ENCODE results near the gene FSTL5.

FSTL5 gene

DNA sequence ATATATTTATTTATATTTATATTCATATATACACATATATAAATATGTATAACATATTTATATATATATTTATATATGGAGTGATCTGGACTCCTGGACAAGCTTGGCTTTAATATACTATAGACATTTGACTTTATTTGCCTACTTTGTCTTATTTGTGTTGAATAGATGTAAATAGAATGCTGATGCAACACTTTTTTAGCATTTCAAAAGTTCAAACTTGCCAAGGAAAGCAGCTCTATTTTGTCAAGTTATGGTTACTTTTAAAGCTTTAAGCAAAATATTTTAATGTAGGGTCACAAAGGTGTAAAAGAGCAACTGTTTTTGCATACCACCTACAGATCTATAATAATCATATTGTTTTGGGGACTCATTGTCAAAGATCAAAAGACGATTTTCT, 61.1 kb downstream of the FSTL5 start:
- DNase-seq = no peak

DNA sequence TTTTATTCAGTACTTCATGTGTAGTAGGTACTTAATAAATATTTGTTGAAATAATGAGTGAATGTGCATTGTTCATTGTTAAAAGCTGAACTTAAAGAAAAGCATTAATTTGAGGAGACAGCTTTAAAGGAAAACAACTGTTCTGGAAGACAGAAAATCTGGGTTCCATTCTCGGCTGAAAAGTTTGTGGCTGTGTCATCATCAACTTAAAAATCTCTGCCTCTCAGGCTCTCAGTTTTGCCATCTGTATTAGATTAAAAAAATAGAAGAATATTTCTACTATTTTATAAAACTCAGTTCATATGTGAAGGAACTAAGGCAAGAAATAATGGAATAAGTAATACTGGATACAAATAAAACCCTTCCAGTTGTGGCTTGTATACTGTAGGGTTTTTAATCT, 62.5 kb downstream of the FSTL5 start:
- DNase-seq = no peak

DNA sequence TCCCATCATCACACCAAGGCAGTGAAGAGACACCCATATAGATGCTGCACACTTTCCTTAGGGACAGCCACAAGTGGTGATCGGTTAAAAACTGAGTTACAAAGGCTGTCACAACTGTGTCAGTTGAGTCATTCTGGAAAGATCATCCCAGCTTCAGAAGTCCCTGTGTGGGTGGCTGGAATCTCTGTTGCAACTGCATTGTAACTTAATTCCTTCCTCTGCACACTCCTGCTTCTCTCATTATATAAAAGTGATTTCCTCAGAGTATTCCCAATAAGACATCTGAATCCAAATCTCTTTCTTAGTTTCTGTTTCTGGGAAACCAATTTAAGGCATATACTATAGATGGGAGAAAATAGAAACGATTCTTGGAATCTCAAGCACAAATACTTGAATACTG, 88.1 kb downstream of the FSTL5 start:
- no peak for DNase-seq

DNA sequence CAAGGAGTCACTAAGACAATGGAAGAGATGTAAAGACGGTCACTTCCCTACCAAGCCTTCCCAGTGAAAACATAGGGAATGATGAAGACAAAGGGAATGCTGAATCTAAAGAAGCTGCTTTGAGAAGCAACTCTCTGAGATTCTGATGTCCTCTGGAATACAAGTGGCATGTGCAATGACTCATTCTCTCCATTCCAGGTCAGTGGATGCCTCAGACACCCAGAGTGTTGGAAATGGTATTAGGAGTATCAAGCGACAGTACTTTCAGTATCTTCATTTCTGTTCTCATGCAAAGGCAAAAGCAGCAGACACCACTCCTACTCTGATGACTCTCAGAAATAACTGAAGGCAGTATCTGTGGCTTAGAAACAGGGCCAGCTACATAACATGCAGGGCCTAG, 102.6 kb downstream of the FSTL5 start:
- no peak for DNase-seq

DNA sequence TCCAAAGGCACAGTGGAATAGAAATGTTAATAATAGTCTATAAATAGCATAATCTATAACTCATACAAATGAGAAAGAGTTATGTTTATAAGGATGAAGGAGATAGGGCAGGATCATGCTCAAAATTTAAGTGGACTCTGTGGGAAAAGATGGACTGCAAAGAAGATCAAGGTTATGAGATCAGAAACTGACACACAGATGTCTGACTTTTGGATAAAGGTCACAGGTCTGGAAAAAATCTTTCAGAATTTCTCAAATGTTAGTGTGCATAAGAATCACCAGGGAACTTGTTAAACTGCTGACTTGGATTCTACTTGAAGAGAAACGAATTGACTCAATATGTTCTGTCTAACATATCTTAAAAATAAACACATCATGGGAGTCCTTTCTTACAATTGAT, 104.1 kb downstream of the FSTL5 start:
- no peak for DNase-seq

DNA sequence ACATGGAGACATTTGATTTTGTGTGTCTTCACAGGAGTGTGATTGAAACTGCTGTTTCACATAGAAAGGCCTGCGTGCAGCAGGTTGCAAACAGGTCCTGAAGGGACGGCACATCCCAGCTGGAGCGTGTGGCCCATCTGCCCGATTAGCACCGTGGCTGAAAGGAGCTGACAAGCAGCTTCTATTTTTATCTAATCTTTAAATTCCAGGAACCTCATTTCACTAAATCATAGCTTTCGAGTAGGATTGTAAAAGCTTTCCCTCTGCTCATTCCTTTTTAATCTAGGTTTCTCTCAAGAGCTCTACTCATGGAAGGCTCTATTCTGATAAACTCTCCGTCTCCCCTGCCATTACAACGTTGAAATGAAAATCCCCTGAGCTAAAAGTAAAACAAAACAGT, 106.8 kb downstream of the FSTL5 start:
- no peak for DNase-seq

DNA sequence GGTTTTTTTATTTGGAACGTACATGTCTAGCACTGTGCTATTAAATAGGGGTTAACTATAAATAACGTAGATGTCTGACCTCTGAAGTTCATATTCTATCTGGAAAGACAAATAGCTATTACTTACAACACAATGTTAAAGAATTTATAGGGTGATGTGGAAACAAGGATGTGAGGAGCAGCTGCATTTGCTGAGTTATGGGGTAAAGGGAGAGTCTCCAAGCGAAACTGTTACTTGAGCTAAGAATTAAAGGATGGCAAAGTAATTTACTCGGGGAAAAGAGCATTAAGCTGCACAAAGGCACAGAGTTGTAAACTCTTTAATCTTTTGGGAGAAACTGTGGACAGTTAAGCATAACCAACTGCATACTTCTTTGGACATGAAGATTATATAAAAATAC, 117.7 kb downstream of the FSTL5 start:
- no peak for DNase-seq

DNA sequence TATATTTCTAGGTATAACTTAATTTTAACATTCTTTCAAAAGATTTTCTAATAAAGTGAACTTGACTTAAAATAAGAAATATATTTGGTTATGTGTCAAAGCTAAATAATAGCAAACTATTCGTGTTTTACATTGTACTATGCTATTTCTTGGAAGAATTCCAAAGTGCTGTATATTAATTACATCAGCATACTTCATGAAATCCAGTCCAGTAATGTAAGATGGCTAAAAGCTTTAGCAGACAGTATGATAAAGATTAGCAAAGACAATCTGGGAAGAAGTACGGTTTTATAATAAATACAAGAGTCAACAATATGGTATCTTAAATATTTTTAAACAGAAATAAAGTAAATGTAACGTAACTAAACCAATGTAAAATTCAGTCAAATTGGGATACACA, 125.7 kb downstream of the FSTL5 start:
- no peak for DNase-seq

DNA sequence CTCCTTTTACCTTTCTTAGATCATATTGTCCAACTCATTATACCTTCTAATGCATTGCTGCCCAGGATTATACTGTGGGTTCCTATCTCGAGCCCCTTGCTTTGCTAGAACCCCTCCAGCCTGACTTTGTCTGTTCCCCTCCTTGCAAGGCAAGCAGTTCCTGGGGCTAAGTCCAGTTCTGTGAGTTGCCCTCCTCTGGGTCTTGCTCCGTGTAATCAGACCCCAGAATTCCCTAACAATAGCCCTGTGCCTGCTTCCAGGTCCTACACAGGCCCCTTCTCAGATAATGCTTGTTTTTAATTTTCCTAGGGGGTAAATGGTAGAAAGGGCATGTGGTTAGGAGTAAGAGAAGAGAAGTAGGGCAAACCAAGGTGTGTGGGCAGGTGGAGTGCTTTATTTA, 145.9 kb downstream of the FSTL5 start:
- no peak for DNase-seq

DNA sequence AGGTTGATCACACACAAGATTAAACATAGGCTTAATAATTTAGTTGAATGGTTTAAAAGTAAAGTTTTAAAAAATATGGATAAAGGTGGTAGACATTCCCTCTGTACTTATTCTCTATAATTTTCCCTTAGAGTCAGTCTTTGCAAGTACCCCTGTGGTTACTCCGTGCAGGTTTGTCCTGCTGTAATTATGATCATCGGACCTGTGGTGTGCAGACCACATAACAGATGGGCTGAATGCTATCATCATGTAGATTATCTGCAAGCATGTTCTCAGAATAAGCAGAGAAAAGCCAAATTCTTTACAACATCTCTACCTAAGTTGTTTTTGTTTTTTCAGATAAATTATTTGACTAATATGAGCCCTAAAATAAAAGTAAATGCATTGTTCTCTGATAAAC, 146.8 kb downstream of the FSTL5 start:
- DNase-seq = no peak

DNA sequence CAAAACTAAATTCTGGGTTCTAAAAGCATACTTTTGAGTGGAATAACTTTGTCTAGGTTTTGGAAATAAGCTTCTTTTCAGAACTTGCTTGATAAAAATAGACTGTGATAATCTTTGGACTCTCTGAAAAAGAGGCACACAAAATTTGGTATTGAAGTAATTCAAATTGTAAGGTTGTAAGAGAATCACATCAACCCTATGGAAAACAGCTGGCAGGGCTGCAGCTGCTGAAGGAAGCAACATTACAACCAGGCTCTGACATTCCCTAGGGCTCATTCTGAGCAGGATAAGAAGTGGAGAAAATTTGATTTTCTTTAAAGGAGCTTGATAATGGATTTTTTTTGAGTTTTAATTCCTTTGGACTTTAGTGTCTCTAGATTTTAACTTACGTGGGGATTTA, 147.6 kb downstream of the FSTL5 start:
- DNase-seq = no peak

DNA sequence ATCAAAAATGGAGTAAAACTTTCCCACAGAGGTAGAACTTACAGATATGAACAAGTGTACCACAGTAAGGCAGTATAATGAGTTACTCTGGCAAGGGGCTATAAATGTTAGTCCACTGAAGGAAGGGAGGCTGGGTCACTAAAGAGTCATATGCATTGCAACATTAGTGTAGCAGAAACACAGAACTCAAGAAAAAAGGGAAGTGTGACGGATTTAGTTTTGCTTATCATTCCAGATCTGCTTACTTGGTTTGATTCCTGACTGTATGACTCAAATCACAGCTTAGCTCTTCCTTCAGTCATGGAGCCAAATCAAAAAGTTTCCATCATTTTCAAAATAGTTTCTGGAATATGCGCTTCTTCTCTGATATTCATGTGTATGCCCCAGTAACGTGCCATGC, 148.7 kb downstream of the FSTL5 start:
- no peak for DNase-seq

DNA sequence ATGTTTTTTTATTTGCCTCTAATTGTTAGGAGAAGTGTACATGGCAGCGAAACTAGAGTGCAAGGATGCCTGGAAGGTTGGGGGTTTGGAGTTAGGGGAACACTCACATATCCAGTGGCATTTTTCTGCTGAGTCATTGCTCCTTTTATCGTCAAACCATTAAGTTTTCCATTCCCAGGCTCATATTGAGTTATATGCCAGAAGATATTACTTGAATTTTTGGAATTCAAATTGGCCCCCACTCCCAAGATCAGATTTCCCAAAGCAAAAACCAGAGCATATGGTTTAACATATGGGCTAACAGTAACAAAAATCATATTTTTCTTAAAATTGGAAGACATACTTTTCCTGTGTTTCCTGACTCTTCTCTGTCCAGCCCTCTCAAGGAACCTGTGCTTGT, 152.7 kb downstream of the FSTL5 start:
- DNase-seq = no peak

DNA sequence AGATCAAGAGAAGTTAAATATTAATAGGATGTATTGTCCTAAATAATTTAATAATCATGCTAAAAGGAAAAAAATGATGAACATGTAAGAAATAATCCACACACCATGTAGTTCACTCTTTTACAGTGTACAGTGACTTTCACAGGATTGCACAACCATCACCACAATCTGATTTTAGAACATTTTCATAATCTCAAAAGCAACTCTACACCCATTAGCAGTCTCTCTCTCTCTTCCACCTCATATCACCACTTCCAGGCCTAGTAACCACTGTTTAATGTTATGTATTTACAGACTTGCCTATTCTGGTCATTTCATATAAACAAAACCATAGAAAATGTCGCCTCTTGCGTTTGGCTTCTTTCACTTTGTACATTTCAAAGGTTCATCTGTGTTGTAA, 153.4 kb downstream of the FSTL5 start:
- DNase-seq = no peak

DNA sequence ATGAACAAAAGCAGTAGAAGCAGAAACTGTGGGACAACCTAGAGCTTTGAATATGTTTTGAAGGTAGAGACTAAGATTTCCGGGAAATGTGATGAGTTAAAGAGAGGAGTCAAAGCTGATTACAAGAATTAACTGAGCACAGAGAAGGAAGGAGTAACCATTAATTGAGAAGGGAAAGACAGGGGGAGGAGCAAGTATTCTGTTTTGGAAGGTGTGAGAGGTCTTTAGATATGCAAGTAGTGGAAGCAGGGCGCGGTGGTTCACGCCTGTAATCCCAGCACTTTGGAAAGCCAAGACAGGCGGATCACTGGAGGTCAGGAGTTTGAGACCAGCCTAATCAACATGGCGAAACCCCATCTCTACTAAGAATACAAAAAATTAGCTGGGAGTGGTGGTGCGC, 171.5 kb downstream of the FSTL5 start:
- no peak for DNase-seq

DNA sequence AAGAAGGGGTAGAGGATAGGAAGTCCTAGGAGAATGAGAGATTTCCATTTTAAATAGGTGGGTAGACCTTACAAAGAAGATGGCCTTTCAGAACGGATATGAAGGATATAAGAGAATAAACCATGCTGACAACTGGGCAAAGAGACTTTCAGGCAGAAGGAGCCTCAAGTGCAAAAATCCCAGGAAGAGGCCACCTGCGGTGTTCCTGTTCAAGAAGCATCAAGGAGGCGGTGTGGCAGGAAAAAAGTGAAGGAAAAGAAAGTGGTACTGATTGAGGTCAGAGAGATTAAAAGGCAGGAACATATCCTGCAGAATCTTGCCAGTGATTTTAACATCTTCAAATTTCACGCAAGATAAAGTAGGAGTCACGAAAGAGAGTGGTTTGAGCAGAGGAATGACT, 172.0 kb downstream of the FSTL5 start:
- no peak for DNase-seq

DNA sequence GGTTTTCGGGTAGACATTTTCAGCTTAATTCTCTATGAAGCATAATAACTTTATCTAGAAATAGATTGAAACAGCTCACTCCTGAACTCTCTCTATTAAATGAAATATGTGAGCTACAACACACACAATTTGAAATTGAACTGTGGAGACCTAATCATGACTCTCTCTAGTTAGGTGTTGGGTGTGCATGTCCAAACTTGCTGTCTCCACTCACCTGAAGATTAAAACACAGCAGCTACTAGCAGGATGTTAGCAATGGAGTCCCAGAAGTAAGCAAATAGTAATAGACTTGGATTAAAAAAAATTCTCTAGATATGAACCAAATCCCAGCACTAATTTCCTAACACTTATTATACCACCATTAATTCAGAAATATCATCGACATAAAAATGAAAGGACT, 173.1 kb downstream of the FSTL5 start:
- no peak for DNase-seq

DNA sequence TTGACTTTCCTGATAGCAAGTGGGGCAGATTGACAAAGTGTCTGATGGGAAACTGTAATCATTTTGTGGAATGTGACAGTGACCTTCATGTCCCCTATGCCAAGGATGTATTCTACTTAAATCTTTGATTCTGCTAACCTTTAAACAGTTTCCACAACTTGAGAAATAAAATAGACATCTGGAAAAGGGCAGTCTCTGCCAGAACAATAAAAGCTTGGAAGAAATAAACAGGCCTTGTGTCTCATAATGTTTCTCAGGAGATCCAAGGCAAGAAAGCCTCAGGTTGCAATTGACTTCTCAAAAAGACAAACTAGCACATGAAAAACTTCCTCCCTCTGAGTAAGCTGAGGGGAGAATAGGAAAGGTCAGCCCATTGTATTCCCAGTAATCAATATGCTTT, 174.9 kb downstream of the FSTL5 start:
- no peak for DNase-seq

DNA sequence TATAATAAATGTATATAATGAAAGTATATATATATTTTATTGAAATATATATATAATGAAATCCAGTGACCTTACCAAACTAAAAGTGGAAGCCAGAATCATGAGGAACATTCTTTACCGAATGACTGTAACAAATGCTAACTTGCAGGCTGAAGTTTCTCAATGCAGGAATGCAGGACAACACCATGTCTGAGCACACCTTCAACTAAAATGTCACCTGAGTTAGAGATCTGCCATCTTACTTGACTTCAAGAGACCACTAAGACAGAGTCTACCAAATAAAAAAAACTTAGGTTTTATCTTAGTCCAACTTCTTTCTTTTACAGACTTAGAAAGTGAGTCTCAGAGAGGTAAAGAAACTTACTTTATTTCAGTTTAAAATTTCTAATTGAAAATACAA, 176.2 kb downstream of the FSTL5 start:
- no peak for DNase-seq

DNA sequence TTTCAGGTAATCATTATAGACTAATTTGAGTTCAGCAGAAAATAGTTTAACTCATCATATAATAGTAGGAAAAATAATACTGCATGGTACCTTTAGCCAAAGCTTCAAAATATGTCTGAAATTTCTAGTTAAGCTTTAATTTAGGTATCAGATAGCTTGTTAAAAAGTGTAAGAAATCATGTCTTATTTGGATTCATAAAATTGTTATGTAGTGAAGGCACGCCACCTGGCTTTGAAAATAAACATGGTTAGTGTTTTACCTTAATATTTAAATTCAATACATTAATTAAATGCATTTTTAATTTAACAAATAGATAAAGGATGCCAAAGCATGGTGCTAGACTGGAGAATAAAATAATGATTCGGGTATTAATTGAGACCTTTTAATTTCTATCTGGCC, 211.4 kb downstream of the FSTL5 start:
- no peak for DNase-seq

DNA sequence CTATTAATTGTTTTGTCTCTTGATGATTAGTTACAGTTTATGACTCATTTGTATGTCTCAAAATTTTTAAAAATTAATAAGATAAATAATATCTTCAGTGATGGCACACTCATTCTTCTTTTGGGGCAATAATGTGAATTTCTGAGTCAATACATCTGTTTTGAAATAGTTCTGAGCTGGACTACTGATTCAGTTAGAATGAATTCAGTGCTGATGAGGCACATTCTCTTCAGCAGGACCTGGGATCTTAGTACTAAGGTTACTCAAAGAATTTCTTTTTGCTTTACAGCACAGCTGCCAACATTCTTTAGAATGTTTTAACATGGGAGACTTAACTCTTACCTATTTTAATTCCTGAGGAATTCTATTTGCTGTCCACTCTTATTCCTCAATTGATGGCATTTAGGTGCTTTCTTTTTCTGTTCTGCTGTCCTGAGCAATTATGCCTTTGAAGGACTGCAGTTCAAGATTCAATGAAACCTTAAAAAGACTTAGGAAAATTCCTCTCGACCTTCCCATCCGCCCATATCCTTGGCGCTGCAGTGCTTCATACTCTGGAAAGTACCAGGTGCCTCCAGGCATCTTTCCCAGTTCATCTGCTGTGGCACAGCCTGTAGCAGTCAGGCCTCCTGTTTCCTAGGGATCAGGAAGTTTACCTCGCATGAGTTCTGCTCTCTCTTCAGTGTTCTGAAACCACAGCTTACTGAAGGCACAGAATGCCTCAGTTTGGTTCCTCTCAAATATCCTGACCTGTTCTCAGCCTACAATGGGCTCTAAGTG, 213.7 kb downstream of the FSTL5 start:
- DNase-seq = no peak

DNA sequence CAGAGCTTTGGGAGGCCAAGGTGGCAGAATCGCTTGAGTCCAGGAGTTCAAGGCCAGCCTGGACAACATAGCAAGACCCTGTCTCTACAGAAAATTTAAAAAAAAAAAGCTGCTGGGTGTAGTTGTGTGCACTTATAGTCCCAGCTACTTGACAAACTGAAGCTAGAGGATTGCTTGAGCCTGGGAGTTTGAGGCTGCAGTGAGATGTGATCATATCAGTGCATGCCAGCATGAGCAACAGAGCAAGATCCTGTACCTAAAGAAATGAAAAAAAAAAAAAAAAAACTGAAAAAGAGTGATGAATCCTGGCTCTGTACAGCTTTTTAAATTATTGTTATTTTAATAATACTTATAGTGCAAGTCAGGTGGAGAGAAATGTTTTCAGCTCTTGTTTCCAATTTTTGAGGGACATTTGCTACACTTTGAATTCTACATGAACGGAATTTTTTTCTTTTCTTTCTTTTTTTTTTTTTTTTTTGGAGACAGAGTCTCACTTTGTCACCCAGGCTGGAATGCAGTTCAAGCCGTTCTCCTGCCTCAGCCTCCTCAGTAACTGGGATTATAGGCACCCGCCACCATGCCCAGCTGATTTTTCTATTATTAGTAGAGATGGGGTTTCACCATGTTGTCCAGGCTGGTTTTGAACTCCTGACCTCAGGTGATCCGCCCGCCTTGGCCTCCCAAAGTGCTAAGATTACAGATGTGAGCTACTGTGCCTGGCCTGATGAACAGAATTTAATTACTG, 215.6 kb downstream of the FSTL5 start:
- no peak for DNase-seq

DNA sequence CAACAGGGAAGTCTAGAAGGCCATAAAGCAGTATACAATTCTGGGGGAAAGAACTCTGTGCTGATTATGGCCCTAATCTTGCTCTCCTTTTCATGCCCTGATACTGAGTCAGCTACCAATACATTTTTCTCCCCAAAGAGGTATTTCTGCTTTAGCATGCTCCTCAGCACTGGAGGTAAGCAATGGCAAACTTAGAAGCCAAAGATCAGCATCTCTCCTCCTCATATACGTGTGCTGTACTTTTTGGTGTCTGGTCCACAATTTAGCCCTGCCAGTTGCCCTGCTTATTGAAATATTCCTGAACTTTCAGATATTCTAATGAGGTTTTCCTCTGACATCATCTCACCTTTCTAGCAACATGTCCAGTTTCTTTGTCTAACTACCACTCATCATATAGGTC, 226.2 kb downstream of the FSTL5 start:
- DNase-seq = no peak

DNA sequence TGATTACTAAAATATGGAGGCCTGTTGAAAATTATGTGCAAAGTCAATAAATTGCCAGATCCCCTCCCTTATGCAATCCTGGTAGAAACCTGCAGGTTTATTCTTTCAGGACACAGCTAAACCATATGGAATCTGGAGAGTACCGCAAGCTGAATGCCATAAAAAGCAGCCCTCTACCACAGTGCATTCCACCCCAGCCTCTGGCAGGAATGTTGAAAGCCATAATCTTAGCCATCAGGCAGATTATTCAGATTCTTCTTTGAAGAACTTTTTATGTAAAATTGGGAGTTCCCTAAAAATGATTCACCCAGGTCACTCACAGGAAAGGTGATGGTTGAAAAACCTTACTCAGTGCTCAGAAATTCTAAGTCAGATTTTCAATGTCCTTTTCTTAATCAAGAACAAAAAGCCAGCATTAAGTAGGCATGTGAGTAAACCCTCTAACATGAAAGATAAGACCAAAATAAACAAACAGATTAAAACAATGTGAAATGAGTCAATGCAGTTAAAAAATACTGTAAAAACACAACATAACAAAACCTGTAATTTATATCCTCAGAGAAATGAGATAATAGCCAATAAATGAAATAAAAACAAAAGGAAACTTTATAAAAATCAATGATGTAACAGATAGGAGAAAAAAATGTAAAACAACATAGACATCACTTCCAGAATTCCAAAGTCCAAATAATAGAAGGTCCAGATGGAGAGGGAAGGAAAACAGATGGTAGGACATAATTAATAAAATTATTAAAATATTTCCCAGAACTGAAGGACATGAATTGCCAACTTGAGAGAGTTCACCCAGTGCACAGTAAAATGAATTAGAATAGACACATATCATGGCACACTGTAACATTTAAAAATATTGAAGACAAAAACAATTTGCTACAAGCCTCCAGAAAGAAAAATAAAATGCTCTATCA, 226.9 kb downstream of the FSTL5 start:
- no peak for DNase-seq

Measured in T-helper 9 cell (primary cell).